NK-92 treated with Interleukin-12 subunit alpha and Interleukin-12 subunit beta, amount 100 ng/mL, for 24 hours (cell line): ENCODE data around the gene PEX16.

Experiments used
- DNase-seq: peaks from one replicate; lab custom pipeline; 2025; lab: John Stamatoyannopoulos, UW

The PEX16 gene

DNA sequence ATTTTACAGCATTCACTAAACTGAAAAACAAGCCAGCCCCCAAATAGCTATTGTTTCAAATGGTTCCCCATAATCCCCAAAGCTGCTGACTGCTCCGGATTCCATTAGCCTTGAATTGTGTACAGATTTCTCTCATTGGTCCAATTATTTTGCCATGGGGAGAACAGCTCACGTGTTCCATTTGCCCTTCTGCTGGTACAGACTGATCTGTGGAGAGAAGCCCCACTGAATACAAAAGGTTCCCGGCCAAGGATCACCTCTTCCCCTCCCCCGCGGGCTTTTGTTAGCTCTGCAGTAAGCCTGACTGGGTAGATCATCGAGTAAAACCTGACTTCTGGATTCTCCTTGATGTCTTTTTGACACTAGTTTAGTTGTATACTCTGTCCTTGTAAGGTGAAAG, 41.3 kb downstream of the PEX16 start:
- no peak for DNase-seq

DNA sequence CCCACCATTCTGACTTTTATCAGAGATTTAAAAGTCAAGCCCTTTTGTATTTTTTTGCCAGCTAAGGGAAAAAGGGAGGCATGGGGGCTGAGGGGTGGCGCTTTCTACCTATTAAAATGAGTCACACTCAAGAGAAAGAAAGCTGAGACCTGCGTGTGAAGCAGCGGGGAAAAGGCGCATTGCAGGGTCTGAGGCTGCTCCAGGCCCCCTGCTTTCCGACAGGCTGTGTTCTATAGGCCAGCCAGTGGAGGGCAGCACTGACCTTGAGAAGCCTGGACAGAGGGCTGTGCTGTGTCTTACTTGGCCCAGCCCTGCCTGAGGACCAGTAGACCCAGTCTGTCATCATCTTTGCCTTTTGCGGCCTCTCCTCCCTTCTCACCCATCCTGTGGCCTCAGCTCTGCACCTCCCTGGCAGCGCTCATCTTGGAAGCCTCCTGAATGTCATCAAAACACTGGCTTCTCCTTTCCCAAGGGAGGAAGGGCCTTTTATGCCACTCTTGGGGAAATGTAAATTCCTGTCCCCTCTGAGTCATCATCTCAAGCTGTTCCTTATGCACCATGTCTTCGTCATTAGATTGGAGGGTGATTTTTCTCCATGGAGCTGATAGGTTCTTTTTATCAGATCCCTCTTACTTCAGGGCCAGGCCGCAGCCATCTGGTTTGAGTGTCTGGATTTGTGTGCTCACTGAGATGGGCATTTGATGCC, 44.9 kb downstream of the PEX16 start:
- no peak for DNase-seq

DNA sequence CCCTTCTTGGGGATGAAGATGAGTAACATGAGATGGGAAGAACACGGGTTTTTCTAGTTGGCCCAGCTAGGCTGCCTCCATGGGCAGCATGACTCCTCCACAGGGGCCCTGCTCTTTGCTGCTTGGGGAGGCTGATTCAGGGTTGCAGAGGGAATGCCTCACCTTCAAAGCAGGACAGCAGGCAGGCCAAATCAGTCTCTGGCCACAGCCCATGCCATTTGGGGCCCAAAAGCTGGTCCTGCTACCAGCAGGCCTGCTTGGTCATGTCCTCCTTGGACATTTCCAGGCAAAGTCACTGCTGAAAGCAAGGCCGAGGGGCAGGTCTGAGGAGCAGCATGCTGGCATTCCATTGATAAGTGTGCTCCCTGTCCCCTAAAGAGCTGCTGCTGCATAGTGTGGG, 46.0 kb downstream of the PEX16 start:
- no peak for DNase-seq

GRCh38 chr11:45870706-45871105, 47.0 kb downstream of the PEX16 start:
- DNase-seq: no peak

GRCh38 chr11:45869551-45869950, 48.1 kb downstream of the PEX16 start:
- DNase-seq: no peak

DNA sequence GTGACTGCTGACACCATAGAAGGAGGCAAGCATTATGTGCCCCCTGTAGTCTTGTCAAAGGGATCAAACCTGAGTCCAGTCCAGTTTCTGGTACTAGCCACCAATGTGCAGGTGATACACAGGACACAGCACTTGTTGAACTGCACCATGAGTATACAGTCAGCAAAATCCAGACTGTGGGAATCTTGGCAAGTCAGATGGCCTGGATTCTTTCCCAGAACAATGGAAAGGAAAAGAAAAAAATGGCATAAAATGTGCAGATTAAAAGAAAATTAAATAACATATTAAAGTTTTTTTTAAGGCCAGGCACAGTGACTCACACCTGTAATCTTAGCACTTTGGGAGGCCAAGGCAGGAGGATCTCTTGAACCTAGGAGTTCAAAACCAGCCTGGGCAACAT, 53.6 kb downstream of the PEX16 start:
- no peak for DNase-seq

DNA sequence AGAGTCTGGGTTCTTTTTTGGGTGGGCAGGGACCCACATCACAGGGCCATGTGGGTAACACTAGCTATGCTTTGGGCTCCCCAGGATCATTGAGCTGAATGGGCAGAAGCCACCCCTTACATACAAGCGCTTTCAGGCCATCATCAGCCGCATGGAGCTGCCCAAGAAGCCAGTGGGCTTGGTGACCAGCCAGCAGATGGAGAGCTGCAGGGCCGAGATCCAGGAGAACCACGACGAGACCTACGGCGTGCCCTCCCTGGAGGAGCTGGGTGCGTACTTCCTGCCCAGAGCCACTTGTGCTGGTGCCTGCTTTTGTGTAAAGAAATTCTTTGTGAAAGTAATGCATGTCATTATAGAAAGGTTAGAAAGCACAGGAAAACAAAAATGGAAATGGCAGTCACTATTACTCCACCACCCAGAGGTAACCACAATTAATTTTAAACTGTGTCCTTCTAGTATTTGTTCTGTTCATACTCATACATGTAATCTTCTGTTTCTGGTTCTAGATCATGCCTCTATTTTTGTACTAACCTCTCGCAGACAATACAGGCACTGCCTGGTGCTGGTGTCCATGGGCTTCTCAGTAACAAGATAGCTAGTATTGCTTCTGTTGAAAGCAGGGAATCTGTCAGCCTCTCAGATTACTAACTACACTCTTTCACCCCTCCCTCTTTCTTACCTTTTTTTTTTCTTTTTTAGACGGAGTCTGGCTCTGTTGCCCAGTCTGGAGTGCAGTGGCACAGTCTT, 56.7 kb downstream of the PEX16 start:
- no peak for DNase-seq

DNA sequence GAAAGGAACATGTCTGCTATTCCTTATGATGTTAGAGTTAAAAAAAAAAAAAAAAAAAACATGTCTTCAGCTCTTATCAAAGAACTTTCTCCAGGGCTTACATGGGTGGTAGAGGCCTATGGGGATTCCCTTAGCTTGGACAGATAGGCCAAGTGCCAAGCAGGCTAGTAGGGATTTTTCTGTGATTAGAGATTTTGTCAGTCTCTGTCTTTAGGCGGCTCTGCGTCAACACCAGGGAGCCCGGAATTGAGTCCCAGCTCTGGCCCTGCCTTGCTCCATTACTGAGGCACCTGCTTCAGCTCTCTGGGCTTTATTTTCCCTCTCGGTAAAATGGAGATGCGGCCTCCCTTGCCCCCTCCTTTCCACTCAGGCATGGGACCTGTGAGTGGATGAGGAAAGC, 57.3 kb downstream of the PEX16 start:
- DNase-seq: no peak
